Stimulated activated CD4-positive, alpha-beta T cell treated with anti-CD3 and anti-CD28 coated beads, Interleukin-15, amount 100 ng/mL, for 24 hours (primary cell): ENCODE measurements around the gene EPAS1.

Experiments used
- DNase-seq: peaks from one replicate; pipeline ENCODE4 v3.0.0-alpha.2; 2020

The EPAS1 gene

DNA sequence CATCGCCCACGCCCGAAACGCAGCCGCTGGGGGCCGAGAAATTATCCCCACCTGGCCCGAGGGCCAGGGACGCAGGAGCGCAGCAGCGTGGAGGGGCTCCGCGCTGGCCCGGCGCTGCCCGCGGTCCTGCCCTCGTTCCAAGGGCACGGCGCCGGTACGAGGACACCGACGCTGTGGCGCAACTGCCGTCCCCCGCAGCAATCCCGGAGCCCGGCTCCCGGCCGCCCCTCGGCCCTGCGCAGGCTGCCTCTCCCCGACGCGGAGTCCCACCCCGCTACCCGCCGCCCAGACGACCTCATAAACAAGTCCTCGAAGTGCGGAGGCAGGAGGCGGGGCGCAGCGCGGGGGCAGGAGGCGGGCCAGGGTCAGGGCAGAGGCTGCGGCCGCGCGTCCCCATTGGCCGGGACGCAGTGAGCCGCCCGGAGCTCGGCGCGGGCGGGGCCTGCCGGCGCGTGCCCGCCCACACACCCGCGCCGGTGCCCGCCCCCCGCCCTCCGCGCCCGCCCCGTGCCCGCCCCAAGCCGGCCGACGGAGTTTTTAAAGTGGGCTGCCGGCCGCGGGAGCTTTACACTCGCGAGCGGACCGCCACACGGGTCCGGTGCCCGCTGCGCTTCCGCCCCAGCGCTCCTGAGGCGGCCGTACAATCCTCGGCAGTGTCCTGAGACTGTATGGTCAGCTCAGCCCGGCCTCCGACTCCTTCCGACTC is at the start of gene EPAS1:
Gene EPAS1, plus strand, starts transcription at position 568 of the 706 bp plus-strand sequence. CDS start 505 bp downstream, outside the sequence.
- DNase-seq = peak; percentile 87

DNA sequence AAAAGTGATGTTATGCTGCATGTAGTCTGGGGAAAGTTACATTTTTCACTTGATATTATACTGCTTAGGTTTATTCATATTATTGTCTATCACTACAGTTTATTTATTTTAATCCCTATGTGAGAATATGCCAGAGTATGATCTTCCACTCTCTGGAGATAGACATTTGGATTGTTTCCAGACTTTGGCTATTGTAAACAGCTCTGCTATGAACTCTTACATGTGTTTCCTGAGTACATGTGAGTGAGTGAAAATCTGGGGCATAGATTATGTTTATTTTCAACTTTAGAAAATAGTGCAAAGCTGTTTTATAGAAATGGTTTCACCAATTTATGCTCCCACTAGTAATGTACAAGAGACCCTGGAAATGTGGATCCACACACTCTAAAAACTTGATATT is 49.0 kb upstream of the EPAS1 start:
- DNase-seq = no peak

DNA sequence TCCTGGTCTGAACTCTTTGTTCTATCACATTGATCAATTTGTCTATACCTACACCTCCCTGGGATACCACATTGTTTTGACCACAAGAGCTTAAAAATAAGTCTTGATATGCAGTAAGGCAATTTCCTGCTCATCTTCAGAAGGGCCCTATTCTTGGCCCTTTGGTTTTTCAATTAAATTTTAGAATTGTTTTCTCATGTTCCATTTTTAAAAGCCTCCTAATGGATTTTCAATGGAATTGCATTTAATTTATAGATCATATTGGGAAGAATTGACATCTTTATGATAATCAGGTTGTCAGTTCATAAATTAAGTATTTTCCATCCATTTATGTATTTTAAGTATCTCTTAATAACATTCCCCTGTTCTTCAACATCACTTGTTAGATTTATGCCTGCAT is 47.6 kb upstream of the EPAS1 start:
- DNase-seq = no peak

DNA sequence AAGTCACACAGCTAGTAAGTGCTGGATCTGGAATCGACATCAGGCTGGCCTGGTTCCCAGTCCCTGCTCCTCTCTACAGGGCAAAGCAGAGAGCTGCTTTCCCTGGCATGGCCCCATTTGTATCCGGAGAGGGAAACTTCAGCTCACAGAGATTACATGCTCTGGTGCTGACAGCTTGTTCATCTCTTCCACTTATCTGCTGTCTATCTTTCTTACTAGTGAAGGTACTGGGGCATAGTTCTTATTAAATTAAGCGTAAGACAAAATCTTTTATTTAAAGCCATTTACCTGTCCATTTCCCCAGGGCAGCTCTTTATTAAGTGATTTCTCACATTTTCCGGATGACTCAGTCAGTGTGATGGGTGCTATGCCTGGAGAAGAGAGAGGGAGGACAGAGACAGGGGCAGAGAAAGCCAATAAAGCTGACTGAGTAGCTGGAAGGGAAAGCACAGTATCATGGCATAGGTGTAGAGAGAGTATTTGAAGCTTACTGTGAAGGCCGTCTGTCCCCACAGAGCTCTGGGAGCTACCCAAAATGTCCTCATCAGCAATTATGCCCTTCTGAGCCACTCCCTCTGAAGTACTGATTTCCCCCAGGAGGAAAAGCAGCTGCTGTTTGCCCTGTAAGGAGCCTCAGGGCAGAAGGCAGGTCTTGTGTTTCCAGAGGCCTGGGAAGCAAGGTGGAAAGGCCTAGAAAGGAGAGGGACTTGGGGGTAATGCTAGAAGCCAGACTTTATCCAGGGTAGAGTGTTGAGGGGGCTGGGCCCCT is 44.1 kb upstream of the EPAS1 start:
- no peak for DNase-seq

DNA sequence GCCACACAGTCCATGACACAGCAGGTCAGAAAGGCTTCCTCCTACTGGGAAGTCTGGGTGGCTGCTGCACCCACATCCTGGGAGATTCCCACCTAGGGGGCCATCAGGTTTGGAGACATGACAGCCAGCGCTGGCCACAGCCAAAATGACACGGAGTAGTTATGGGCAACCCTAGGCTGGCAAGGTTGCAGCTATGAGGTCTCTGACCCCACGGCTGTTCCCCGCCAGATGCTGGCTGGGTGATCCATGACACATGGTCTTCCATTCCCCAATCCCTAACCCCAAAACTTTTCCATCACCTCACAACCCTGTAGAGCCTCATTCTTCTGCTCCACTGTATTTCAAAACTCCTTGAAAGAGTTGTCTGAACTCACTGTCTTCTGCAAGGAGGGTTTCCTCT is 42.7 kb upstream of the EPAS1 start:
- no peak for DNase-seq

DNA sequence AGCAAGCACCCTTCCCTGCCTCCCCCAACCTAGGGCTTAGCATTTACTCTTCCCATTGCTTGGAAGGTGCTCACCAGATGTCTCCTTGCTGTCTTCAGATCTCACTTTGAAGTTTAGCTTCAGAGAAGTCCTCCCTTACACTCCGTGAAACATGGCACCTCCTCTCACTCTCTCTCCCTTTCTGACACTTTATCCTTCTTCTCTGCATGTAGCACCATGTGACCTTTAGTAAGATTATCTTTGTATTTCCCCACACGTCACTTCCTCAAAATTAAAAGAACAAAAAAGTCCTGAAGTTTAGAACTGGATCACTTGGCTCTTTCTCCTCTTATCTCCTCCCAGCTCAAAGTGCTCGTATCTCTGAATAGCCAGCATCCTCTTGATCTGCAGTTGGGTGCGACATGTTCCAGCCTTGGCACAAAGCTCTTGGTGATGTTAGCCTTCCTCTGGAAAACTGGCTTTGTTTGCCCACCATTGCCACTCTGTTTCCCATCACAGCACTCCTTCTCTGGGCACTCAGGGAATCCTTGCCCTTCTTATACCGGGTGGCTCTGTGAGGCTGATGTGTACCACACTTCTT is 40.6 kb upstream of the EPAS1 start:
- DNase-seq = no peak

DNA sequence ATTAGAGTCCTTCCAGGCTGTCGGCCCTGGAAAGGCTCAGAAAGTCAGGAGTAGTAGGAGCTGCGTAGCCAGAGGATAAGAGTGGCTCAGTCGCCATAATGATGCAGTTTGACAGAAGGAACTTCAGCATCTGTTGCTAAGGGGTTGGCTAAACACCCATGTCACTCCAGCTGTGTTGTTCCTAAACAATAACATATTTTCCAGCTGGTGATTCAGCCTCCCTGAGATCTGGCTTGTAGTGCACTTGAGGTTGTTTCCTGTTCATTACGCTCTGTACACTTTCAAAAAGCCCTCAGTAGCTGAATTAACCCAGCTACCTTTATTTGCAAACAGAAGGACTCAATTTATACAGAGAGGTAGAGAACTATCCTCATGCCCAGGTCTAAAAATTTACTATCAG is 39.7 kb upstream of the EPAS1 start:
- no peak for DNase-seq

DNA sequence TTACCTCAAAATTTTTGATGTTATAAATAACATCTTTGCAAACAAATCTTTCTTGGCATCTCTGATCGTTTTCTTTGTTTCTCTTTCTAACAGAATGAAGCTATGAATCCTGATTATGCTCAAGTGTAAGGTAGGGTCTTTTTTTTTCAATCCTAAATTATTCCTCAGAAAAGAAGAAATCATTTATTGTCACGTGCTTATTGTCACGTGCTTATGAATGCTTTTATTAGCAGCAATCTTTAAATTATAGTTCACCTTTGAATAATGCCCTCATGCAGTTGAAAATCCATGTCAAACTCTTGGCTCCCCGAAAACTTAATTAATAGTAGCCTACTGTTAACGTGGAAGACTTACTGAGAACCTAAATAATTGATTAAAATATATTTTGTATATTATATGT is 39.2 kb upstream of the EPAS1 start:
- no peak for DNase-seq

DNA sequence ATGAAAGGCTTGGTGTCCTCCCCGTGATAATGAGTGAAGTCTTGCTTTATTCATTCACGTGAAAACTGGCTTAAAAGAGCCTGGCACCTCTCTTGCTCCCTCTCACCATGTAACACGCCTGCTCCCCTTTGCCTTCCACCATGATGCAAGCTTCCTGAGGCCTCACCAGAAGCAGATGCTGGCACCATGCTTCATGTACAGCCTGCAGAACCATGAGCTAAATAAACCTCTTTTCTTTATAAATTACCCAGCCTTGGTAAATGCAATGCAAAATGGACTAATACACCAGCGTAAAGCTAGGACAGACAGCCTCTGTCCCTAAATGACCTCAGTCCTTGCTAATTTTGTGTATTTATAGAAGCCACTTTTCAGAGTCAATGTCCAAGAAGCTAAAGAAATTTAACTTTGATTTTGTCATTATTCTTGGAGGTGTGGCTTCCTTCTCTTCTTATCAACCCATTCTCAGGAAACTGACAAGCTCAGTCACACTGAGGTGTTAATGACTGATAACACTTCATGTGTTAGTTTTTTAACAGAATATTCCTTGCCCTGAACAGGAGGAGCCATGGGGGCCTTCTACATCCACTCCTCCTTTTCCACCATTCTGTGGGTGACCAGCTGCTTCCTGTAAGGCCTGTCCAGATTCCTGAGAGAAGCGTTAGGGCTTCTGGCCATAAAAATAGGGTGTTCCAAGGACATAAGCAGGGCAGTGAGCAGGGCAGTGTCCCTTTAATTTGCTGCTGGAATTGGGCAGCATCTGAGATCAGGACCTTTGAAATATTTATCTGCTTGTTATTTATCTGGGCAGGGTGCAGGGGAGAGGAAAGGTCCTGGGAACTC is 38.0 kb upstream of the EPAS1 start:
- no peak for DNase-seq

DNA sequence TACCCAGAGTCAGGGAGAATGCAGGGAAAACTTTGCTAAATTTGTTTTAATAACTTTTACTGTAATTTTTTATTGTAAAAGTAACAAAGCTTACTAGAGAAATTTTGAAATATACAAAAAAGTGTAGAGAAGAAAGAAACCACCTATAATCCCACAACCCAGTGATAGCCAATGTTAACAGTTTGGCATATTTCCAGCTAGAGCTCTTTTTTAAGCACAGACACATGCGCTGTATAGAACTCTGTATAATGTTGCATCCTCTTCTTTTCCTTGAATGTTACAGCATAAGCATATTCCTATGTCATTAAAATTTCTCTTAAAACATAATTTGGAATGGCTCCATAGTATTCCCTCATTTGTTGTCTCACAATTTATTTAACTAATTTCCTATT is 37.4 kb upstream of the EPAS1 start:
- DNase-seq = no peak

DNA sequence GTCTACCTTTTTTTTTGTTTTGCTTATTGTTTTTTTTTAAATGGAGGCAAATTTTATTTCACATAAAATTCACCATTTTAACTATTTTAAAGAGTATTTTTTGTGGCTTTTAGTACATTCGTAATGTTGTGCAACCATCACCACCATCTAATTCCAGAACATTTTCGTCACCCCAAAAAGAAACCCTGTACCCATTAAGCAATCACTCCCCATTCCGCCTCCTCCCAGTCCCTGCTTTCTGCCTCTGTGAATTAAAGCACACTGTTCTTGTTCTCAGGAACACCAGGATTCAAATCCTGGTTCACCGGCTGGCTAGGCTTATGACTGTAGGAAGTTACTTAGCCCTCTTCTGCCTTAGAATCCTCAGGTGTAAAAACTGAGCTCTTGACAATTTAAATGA is 36.9 kb upstream of the EPAS1 start:
- DNase-seq = no peak

DNA sequence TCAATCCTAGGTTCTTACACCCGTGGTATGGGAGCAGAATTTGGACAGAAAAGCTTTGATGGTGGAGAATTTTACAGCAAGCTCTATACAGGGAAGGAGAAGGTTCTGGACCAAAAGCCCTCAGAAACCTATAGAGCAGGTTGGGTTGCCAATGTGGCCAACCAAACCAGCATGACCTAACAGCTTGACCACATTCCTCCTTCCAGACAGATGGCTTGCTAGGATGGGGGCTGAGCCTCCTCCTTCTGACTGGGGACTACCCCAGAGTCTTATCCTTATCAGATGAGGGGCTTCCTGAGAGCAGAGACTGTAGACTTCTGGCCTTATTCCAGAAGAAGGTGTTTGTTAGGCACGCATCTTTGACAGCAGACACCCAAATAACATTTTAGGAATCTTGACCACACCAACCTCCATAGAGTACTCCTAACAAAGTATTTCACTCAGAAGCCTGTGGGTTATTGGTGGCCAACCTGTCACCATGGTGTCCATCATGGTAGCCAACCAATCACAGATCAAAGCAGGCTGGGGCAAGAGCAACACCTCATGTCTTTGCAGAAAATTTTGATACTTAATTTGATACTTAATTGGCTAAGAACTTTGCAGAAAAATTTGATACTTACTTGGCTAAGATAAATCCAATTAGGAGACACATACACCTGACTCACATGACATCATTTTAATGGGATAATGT is 34.8 kb upstream of the EPAS1 start:
- DNase-seq = no peak

DNA sequence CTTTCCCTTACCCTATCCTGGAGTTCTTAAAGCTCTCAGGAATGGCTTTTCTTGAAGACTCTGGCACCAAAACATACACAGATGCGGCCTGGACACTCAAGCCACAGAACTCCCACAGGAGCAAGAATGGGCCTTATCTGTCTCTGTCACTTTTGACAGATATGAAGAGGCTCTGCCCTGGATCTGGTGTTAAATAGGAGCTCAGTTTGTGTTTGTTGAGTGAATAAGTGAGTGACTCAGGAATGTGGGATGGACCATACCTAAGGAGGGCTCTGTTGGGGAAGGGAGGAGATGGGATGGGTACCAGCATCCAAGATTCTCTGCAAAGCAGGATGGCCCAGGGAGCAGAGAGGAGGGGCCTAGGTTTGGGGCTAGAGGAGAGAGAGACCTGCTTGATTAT is 33.9 kb upstream of the EPAS1 start:
- no peak for DNase-seq

DNA sequence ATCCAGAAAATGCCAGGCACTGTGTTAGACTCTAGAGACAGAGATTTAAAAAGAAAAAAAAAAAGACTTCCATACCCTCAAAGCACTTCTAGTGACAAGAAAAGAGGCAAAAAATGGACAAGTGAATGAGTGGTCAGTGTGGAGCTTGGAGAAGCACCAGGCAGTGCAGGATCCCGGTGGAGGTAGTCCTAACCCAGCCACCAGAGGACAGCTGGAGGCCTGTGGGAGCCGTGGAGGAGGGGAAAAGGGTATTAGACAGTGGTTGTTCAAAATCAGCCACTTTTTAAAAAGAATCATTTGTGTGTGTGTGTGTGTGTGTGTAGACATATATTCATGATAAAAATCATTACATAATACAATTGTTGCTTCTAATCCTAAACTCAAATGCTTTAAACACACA is 32.8 kb upstream of the EPAS1 start:
- no peak for DNase-seq

DNA sequence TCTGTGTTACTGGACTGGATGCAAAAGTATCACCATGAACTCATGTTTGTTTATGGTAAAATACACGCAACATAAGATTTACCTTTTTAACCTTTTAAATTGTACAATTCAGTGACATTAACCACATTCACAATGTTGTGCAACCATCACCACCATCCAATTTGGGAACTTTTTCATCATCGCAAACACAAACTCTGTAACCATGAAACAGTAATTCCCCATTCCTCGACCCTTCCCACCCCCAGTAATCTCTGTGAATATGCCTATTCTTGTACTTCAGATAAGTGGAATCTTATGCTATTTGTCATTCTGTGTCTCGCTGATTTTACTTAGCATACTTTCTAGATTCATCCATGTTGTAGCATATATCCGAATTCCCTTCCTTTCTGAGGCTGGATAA is 31.1 kb upstream of the EPAS1 start:
- DNase-seq = no peak

DNA sequence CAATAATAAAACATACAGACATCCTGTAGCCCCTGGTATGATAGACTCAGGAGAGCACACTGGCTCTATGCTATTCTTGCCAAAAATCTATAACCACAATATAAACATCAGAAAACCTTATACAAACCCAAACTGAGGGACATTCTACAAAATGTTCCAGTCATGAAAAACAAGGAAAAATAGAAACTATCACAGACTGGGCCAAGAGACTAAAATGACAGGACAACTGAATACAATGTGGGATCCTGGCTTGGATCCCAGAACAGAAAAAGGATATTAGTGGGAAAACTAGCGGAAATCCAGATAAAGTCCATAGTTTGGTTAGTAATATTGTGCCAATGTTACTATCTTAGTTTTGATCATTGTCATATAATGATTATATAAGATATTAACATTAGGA is 29.6 kb upstream of the EPAS1 start:
- no peak for DNase-seq

DNA sequence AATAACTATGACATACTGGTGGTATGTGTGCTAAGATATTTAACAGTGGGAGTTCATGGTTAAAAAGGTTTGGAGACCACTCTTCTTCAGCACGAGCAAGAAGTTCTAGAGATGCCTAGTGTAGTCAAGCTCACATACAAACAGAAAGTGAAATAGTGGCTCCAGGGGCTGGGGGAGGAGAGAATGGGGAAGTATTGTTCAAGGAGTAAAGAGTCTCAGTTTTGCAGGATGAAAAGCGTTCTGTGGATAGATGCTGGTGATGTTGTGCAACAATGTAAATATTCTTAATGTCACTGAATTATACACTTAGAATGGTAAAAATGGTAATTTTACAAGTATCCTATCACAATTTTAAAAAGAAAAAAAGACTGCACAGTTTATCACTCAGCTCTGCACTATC is 29.0 kb upstream of the EPAS1 start:
- no peak for DNase-seq

DNA sequence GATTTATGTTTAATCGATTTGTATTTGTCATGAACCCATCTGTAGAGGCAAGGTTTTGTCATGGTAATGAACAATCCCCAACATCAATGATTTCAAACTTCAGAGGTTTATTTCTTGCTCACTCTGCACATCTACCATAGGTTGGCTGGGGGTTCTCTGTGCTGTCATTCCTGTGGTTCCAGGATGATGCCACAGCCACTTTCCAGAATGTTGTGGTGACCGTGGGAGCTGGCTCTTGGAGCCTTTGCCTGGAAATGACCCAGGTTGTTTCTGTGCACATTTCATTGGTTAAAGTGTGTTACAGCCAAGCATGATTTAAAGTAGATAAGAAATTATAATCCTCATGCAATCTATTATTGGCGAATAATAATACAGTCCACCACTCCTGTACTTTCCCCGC is 28.2 kb upstream of the EPAS1 start:
- DNase-seq = no peak

DNA sequence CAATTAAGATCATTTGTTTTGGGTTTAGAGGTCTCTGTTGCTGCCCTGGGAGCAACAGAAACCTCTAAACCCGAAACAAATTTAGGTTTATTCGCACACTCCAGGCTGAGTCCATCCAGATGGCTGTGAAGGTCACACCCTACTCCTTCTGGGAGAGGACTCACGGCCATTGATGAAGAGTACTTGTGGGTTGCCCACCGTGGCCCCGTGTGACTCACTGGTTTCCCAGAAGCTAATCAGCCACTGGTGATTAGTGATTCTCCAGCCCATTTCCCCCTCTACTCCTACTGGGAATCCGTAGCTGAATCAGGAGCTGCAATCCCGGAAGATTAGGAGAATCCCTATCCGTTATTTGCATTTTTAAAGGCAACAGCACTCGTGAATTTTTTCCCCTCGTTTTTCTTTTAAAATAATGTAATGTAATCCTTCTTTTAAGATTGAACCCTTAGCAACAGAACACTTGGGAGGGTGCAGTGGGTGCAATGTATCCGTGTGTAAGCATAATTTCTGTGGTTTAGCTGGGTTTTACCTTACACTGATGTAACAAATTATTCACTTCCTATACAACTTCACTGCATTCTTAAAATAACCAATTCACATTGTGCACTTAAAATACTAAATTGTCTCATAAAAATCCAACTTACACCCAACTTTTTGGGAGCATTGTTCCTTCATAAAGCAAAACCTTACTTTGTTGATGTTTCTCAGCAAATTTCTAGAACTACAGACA is 27.5 kb upstream of the EPAS1 start:
- no peak for DNase-seq

DNA sequence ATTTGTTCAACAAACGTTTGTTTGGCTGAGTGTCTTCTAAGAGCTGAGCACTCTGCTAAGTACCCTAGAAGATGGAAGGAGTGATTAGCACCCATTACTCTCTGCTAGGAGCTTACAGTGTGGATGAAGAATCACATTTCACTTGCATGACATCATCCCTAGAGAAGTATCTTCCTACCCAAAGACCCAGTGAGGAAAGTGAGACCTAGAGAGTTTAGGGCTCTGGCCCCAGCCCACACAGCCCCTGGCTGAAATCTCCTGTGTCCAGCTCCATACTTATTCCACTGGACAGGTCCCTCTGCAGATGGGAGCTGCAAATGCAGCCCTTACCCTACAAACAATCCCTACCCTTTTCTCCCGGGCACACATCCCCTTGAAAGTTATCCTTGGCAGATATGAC is 26.8 kb upstream of the EPAS1 start:
- no peak for DNase-seq

DNA sequence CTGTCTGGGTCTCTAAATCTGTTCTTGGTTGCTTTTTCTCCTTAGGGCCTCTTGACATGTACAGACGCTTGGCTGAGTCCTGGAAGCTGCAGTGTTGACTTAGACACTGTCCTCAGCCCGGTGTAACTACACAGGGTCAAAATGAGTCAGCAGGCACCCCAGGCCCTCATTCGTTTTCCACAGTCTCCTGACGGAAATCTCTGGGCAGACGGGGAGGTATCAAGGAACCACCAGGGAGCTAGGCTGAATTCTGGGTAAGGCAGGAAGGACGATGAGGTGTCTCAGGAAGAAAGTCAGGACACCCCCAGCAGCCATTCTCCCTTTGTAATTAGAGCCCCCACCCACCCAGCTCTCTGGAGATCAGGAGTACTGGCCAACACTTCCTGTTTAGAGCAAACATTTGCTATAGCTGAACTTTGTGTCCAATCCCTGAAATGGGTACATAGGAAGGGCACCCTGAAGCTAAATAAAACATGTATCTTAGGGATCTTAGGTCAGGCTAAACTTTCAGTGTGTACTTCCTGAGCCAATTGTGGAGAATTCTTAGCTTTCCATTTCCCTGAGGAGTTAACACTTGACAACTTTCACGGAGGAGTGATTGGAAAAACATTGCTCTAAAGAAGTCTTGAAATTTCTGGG is 23.9 kb upstream of the EPAS1 start:
- no peak for DNase-seq

DNA sequence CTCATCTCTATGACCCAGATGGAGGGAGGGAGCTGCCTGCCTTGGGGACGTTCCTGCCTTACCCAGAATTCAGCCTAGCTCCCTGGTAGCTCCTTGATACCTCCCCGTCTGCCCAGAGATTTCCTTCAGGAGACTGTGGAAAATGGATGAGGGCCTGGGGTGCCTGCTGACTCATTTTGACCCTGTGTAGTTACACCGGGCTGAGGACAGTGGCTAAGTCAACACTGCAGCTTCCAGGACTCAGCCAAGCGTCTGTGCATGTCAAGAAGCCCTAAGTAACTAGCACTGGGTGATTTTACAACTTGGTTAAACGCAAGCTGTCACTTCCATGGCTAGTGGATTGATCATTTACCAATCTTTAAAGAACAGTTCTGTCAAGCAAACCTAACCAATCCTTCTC is 23.3 kb upstream of the EPAS1 start:
- no peak for DNase-seq
